Progenitor cell of endocrine pancreas (in vitro differentiated cells): Measurements from ENCODE around the gene C3orf38. TPM values are rescaled to one million over a fixed set of nuclear protein-coding genes. Genes with fewer than 3 reads are reported as not detected.
"Not testable (repeated sequence)": the region's sequence is repeated elsewhere in the genome, so short reads cannot be mapped to it uniquely, and the experiment has no call there.

Source experiments
- DNase-seq: peaks from one replicate; pipeline ENCODE4 v3.0.0; 2021; ENCODE audit warnings: low spot score; ENCODE audit not compliant: unreplicated experiment
- H3K27ac Mint-ChIP-seq: 2 replicates; pipeline ENCODE4 v1.8.0; 2021; ENCODE audit warnings: mild to moderate bottlenecking, moderate library complexity, mixed read lengths
- H3K27me3 Mint-ChIP-seq: 2 replicates; pipeline ENCODE4 v1.8.0; 2021; ENCODE audit warnings: mixed read lengths
- H3K36me3 Mint-ChIP-seq: 2 replicates; pipeline ENCODE4 v1.8.0; 2022; ENCODE audit warnings: mixed read lengths; ENCODE audit not compliant: insufficient read depth
- H3K4me1 Mint-ChIP-seq: 2 replicates; pipeline ENCODE4 v1.8.0; 2021; ENCODE audit warnings: low read depth, mixed read lengths
- H3K4me3 Mint-ChIP-seq: 2 replicates; pipeline ENCODE4 v1.8.0; 2021; ENCODE audit warnings: low read depth, mild to moderate bottlenecking, moderate library complexity, mixed read lengths
- H3K9me3 Mint-ChIP-seq: 2 replicates; pipeline ENCODE4 v1.8.0; 2021; ENCODE audit warnings: low read depth, mixed read lengths
- total RNA-seq: library from RNA; stranded (reverse); gene quantifications from 2 replicates; pipeline ENCODE4 v1.2.1, GENCODE V29; 2021
- TF ChIP-seq, protein P1 (sequence below): fragments of 200-600 bp; sonication (generic); IDR thresholded peaks from one replicate; pipeline ENCODE4 v1.5.0; 2021; ENCODE audit warnings: antibody characterized with exemption, mild to moderate bottlenecking; ENCODE audit not compliant: unreplicated experiment

C3orf38 gene
- total RNA-seq, 1 donor from 2014 or later = 35.4 TPM

- no peak overlapping the region for H3K4me3 Mint-ChIP-seq
- no peaks in the 10 kb centered on the region for H3K27me3 Mint-ChIP-seq
- TF ChIP-seq, protein P1, sequence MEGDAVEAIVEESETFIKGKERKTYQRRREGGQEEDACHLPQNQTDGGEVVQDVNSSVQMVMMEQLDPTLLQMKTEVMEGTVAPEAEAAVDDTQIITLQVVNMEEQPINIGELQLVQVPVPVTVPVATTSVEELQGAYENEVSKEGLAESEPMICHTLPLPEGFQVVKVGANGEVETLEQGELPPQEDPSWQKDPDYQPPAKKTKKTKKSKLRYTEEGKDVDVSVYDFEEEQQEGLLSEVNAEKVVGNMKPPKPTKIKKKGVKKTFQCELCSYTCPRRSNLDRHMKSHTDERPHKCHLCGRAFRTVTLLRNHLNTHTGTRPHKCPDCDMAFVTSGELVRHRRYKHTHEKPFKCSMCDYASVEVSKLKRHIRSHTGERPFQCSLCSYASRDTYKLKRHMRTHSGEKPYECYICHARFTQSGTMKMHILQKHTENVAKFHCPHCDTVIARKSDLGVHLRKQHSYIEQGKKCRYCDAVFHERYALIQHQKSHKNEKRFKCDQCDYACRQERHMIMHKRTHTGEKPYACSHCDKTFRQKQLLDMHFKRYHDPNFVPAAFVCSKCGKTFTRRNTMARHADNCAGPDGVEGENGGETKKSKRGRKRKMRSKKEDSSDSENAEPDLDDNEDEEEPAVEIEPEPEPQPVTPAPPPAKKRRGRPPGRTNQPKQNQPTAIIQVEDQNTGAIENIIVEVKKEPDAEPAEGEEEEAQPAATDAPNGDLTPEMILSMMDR = peak; percentile 78
- H3K27ac Mint-ChIP-seq = no peak overlapping the region
- peak; percentile 46 for DNase-seq
- no peaks in the 10 kb centered on the region for H3K9me3 Mint-ChIP-seq
- peaks cover 6% of the 10 kb centered on the region for H3K36me3 Mint-ChIP-seq
- H3K4me1 Mint-ChIP-seq = no peaks in the 10 kb centered on the region
Measured at GRCh38 chr3:88113311-88114162, 36.2 kb upstream of the C3orf38 start.

- no peaks in the 10 kb centered on the region for H3K4me1 Mint-ChIP-seq
- no peaks in the 10 kb centered on the region for H3K9me3 Mint-ChIP-seq
- DNase-seq = no peak
- no peaks in the 10 kb centered on the region for H3K27me3 Mint-ChIP-seq
- H3K4me3 Mint-ChIP-seq = no peak overlapping the region
- H3K36me3 Mint-ChIP-seq = peaks cover 6% of the 10 kb centered on the region
- H3K27ac Mint-ChIP-seq = no peak overlapping the region
- TF ChIP-seq, protein P1 = no peak
Measured at GRCh38 chr3:88114878-88115549, 34.7 kb upstream of the C3orf38 start.

GRCh38 chr3:88117683-88118082 is 32.1 kb upstream of the C3orf38 start:
- peaks cover 1% of the 10 kb centered on the region for H3K4me1 Mint-ChIP-seq

GRCh38 chr3:88118603-88119002 is 31.2 kb upstream of the C3orf38 start:
- H3K36me3 Mint-ChIP-seq, H3K9me3 Mint-ChIP-seq, H3K4me1 Mint-ChIP-seq, H3K27ac Mint-ChIP-seq, H3K4me3 Mint-ChIP-seq, H3K27me3 Mint-ChIP-seq, DNase-seq: not testable (repeated sequence)

More at GRCh38 chr3:88117683-88118082, 32.1 kb upstream of the C3orf38 start:
- H3K27me3 Mint-ChIP-seq = no peaks in the 10 kb centered on the region
- peaks cover 8% of the 10 kb centered on the region for H3K36me3 Mint-ChIP-seq
- no peak overlapping the region for H3K4me3 Mint-ChIP-seq
- H3K9me3 Mint-ChIP-seq = no peaks in the 10 kb centered on the region
- no peak overlapping the region for H3K27ac Mint-ChIP-seq
- no peak for DNase-seq
- TF ChIP-seq, protein P1 = no peak

DNA sequence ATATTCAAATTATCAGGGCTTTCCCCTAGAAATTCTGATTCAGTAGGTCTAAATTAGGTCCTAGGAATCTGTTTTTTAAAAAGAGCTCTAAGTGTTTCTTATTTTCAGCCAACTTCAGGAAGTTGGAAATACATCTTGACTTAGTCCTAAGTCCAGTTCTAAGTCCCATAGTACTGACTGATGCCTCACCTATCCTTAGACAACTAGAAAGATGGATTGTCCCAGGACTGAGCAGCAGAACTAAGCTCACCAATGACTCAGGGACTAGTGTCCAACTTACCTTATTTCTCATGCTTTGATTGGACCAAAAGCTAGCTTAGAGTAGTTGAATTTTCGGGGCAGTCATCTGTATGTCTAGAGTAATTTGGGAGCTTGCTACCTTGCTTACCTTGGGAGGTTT is 26.2 kb upstream of the C3orf38 start:
- no peak overlapping the region for H3K27ac Mint-ChIP-seq
- H3K4me1 Mint-ChIP-seq = peaks cover 1% of the 10 kb centered on the region
- H3K27me3 Mint-ChIP-seq = no peaks in the 10 kb centered on the region
- H3K4me3 Mint-ChIP-seq = no peak overlapping the region
- DNase-seq = no peak
- TF ChIP-seq, protein P1 = no peak
- peaks cover 2% of the 10 kb centered on the region for H3K36me3 Mint-ChIP-seq
- no peaks in the 10 kb centered on the region for H3K9me3 Mint-ChIP-seq
